SK-N-MC (cell line): ENCODE measurements around the gene ZGLP1.

Source experiments
- DNase-seq: peaks from one replicate; pipeline ENCODE4 v3.0.0-alpha.2; 2011; ENCODE audit warnings: low read depth, low spot score
- H3K27ac ChIP-seq: fragments of 200-600 bp; sonication (generic); 2 replicates; pipeline ENCODE4 v1.5.1; 2016; ENCODE audit warnings: mixed run types
- H3K36me3 ChIP-seq: fragments of 200-600 bp; sonication (generic); 2 replicates; pipeline ENCODE4 v1.6.1; 2017; ENCODE audit warnings: antibody characterized with exemption, low read length, mixed read lengths; ENCODE audit not compliant: insufficient read depth
- H3K4me3 ChIP-seq: fragments of 200-600 bp; sonication (generic); 2 replicates; pipeline ENCODE4 v1.5.1; 2016
- H3K9ac ChIP-seq: fragments of 200-600 bp; sonication (generic); 2 replicates; pipeline ENCODE4 v1.8.0; 2017; ENCODE audit warnings: mixed run types, mixed read lengths; ENCODE audit not compliant: insufficient read length
- H3K9me3 ChIP-seq: fragments of 200-600 bp; sonication (generic); 2 replicates; pipeline ENCODE4 v1.6.1; 2017; ENCODE audit warnings: low read depth, mild to moderate bottlenecking, antibody characterized with exemption, low read length, moderate library complexity, mixed read lengths
- EZH2 ChIP-seq: fragments of 200-600 bp; sonication (generic); IDR thresholded peaks from one replicate; pipeline ENCODE4 v1.6.1; 2017; ENCODE audit warnings: antibody characterized with exemption
- FOXP2 ChIP-seq: optimal IDR thresholded peaks from 2 replicates; pipeline ENCODE3; 2011; ENCODE audit warnings: mild to moderate bottlenecking, moderate library complexity; ENCODE audit not compliant: insufficient read depth; ENCODE audit errors: extremely low read length, control extremely low read depth
- POLR2AphosphoS5 ChIP-seq: IDR thresholded peaks from 2 replicates; pipeline ENCODE4 v1.6.1; 2012; ENCODE audit warnings: mild to moderate bottlenecking, low read depth, low read length, borderline replicate concordance

The ZGLP1 gene

GRCh38 chr19:10274589-10274988 lies 35.0 kb downstream of the ZGLP1 start:
- H3K9me3 ChIP-seq = no peaks in the 10 kb centered on the region
- H3K36me3 ChIP-seq = no peaks in the 10 kb centered on the region
- no peak for DNase-seq
- no peak overlapping the region for H3K4me3 ChIP-seq
- H3K9ac ChIP-seq = no peak overlapping the region
- TF ChIP-seq POLR2AphosphoS5 (no peak), EZH2 (no peak), FOXP2 (no peak)
- no peak overlapping the region for H3K27ac ChIP-seq

- H3K9me3 ChIP-seq = no peaks in the 10 kb centered on the region
- no peak overlapping the region for H3K9ac ChIP-seq
- no peak overlapping the region for H3K27ac ChIP-seq
- no peaks in the 10 kb centered on the region for H3K36me3 ChIP-seq
- H3K4me3 ChIP-seq = no peak overlapping the region
- no peak for DNase-seq
- no peak for TF ChIP-seq FOXP2
- no peak for TF ChIP-seq EZH2
- TF ChIP-seq POLR2AphosphoS5 = no peak
Measured at GRCh38 chr19:10271543-10272086, 38.0 kb downstream of the ZGLP1 start.

GRCh38 chr19:10270616-10271394 lies 38.8 kb downstream of the ZGLP1 start, which contains the start of gene ICAM1:
Gene ICAM1 (plus strand): TSS chr19:10271120. CDS start chr19:10271160, 40 bp downstream.
- no peaks in the 10 kb centered on the region for H3K36me3 ChIP-seq
- H3K9ac ChIP-seq = no peak within 1 kb of the TSS
- no peak within 1 kb of the TSS for H3K4me3 ChIP-seq
- DNase-seq = no peak
- TF ChIP-seq FOXP2 = no peak
- TF ChIP-seq EZH2 = no peak
- TF ChIP-seq POLR2AphosphoS5 = peak; percentile 56
- H3K9me3 ChIP-seq = no peaks in the 10 kb centered on the region
- no peak within 1 kb of the TSS for H3K27ac ChIP-seq

GRCh38 chr19:10270180-10270615 lies 39.4 kb downstream of the ZGLP1 start:
- TF ChIP-seq POLR2AphosphoS5 (no peak), FOXP2 (no peak), EZH2 (no peak)
- Histone ChIP-seq H3K9ac (no peak overlapping the region), H3K27ac (no peak overlapping the region), H3K9me3 (no peaks in the 10 kb centered on the region), H3K4me3 (no peak overlapping the region), H3K36me3 (no peaks in the 10 kb centered on the region)
- DNase-seq = no peak

GRCh38 chr19:10269333-10270179 lies 40.1 kb downstream of the ZGLP1 start:
- H3K27ac ChIP-seq = no peak overlapping the region
- H3K4me3 ChIP-seq = peak overlapping the region; percentile 44
- no peak for DNase-seq
- TF ChIP-seq POLR2AphosphoS5 = no peak
- TF ChIP-seq EZH2 = no peak
- peak; percentile 16 for TF ChIP-seq FOXP2
- H3K9me3 ChIP-seq = no peaks in the 10 kb centered on the region
- no peaks in the 10 kb centered on the region for H3K36me3 ChIP-seq
- no peak overlapping the region for H3K9ac ChIP-seq

DNA sequence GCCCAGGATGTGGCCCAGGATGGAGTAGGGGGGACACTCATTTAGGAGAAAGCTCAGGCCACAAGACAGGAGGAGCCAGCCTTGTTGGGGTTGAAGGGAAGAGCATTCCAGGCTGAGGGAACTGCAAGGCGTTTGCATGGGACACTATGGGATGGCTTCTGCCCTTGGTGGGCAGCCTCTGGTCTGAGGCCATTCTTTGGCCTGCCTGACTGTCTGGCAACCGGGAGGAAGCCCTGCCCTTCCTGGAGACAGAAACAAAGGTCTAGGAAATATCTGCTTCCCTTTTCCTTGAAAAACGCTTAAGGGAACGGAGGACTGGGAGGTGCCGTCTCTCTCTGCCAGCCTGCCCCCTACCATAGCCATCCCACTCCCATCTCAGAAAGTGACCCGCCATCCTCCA lies 41.5 kb downstream of the ZGLP1 start:
- no peak for TF ChIP-seq FOXP2
- TF ChIP-seq EZH2 = no peak
- no peak for TF ChIP-seq POLR2AphosphoS5
- Histone ChIP-seq H3K9ac (no peak overlapping the region), H3K4me3 (no peak overlapping the region), H3K36me3 (no peaks in the 10 kb centered on the region), H3K9me3 (no peaks in the 10 kb centered on the region), H3K27ac (no peak overlapping the region)
- no peak for DNase-seq

GRCh38 chr19:10266706-10267105 lies 42.9 kb downstream of the ZGLP1 start:
- TF ChIP-seq POLR2AphosphoS5 = no peak
- TF ChIP-seq EZH2 = no peak
- TF ChIP-seq FOXP2 = no peak
- Histone ChIP-seq H3K9ac (no peak overlapping the region), H3K36me3 (no peaks in the 10 kb centered on the region), H3K27ac (no peak overlapping the region), H3K9me3 (no peaks in the 10 kb centered on the region), H3K4me3 (no peak overlapping the region)
- DNase-seq = no peak

GRCh38 chr19:10262771-10263170 lies 46.8 kb downstream of the ZGLP1 start:
- H3K9ac ChIP-seq = no peak overlapping the region
- H3K27ac ChIP-seq = no peak overlapping the region
- DNase-seq = no peak
- no peaks in the 10 kb centered on the region for H3K9me3 ChIP-seq
- H3K36me3 ChIP-seq = peaks cover 9% of the 10 kb centered on the region; the same call in 1 of the 2 replicates
- H3K4me3 ChIP-seq = no peak overlapping the region
- TF ChIP-seq FOXP2 = no peak
- TF ChIP-seq EZH2 = no peak
- TF ChIP-seq POLR2AphosphoS5 = no peak
